K562 (cell line): ENCODE results near the gene SRCAP. TPM values are rescaled to one million over a fixed set of nuclear protein-coding genes. Genes with fewer than 3 reads are reported as not detected.

Experiments
- BDP1 ChIP-seq: IDR thresholded peaks from 3 replicates; pipeline ENCODE4 v1.6.1; 2011; ENCODE audit not compliant: insufficient read length, insufficient read depth
- BMI1 ChIP-seq: fragments of 150-350 bp; IDR thresholded peaks from 2 replicates; pipeline ENCODE4 v1.6.1; 2014; ENCODE audit warnings: low read length
- CBX5 ChIP-seq: IDR thresholded peaks from 2 replicates; pipeline ENCODE4 v1.6.1; 2014; ENCODE audit warnings: low read depth, borderline replicate concordance
- ELF1 ChIP-seq: fragments of 200-800 bp; sonication (Bioruptor generic); IDR thresholded peaks from 2 replicates; pipeline ENCODE4 v1.6.1; 2016; ENCODE audit warnings: missing genetic modification characterization, missing compliant biosample characterization
- FOXP1 ChIP-seq: sonication (generic); formaldehyde crosslinking; IDR thresholded peaks from 2 replicates; pipeline ENCODE4 v1.8.0; 2022; ENCODE audit warnings: mild to moderate bottlenecking, missing genetic modification reagents
- HMGXB4 ChIP-seq: sonication (generic); formaldehyde crosslinking; IDR thresholded peaks from 2 replicates; pipeline ENCODE4 v1.8.1; 2023; ENCODE audit warnings: mild to moderate bottlenecking, missing genetic modification reagents
- HSF4 ChIP-seq: fragments of 250-450 bp; sonication (Bioruptor Pico); IDR thresholded peaks from 2 replicates; pipeline ENCODE4 v2.1.2; 2022; ENCODE audit warnings: mild to moderate bottlenecking, moderate library complexity, borderline replicate concordance
- KDM4B ChIP-seq, 2 experiments: fragments of 450-650 bp in 1 of 2; sonication (generic) in 1 of 2; IDR thresholded peaks; 2 replicates each; pipeline ENCODE4 v1.6.1; 2016 to 2017; ENCODE audit warnings: borderline replicate concordance in 2 of 2, antibody characterized with exemption in 1 of 2, low read depth in 1 of 2, mild to moderate bottlenecking in 1 of 2
- KLF16 ChIP-seq: IDR thresholded peaks from 2 replicates; pipeline ENCODE4 v1.6.1; 2016; ENCODE audit warnings: antibody characterized with exemption
- MEF2A ChIP-seq: IDR thresholded peaks from 2 replicates; pipeline ENCODE4 v1.6.1; 2011; ENCODE audit warnings: low read depth, mild to moderate bottlenecking, low read length, moderate library complexity; ENCODE audit not compliant: control insufficient read depth
- NFYB ChIP-seq: IDR thresholded peaks from 2 replicates; pipeline ENCODE4 v1.6.1; 2011; ENCODE audit warnings: mild to moderate bottlenecking, moderate library complexity; ENCODE audit not compliant: insufficient read length; ENCODE audit errors: extremely low read depth
- PCBP2 ChIP-seq: fragments of 200-400 bp; formaldehyde crosslinking; IDR thresholded peaks from 2 replicates; pipeline ENCODE4 v1.6.1; 2018; ENCODE audit warnings: low read length, low read depth, mild to moderate bottlenecking, moderate library complexity; ENCODE audit not compliant: poor library complexity, severe bottlenecking
- PHTF2 ChIP-seq: fragments of 250-450 bp; sonication (Bioruptor Pico); IDR thresholded peaks from 2 replicates; pipeline ENCODE4 v1.5.0; 2021; ENCODE audit warnings: mild to moderate bottlenecking
- PML ChIP-seq: IDR thresholded peaks from 2 replicates; pipeline ENCODE4 v1.6.1; 2012; ENCODE audit warnings: low read length, inconsistent platforms
- POLR2G ChIP-seq: fragments of 200-400 bp; formaldehyde crosslinking; IDR thresholded peaks from 2 replicates; pipeline ENCODE4 v1.6.1; 2017; ENCODE audit warnings: low read depth, mild to moderate bottlenecking, antibody characterized with exemption, low read length, moderate library complexity
- ZFP30 ChIP-seq: fragments of 250-450 bp; sonication (Bioruptor Pico); IDR thresholded peaks from 2 replicates; pipeline ENCODE4 v1.8.0; 2022; ENCODE audit warnings: moderate library complexity, mild to moderate bottlenecking, inconsistent platforms, borderline replicate concordance
- ZNF589 ChIP-seq: fragments of 200-800 bp; sonication (Bioruptor generic); IDR thresholded peaks from 2 replicates; pipeline ENCODE4 v1.6.1; 2016; ENCODE audit warnings: low read depth, missing genetic modification characterization, missing compliant biosample characterization
- polyA plus RNA-seq, 8 experiments: library from polyadenylated mRNA; depleted of rRNA in 4 of 8; stranded (reverse) in 5 of 8; unstranded in 3 of 8; fragments of >200 nt; fragmentation: Nextera tagmentation in 2 of 8; fragmentation: Illumina TruSeq in 1 of 8; extraction: Ambion mirVana in 2 of 8; extraction: Trizol in 1 of 8; gene quantifications; 2 replicates each; pipeline versions ENCODE4 v1.2.1 to v1.2.3, GENCODE V29; 2011 to 2014; ENCODE audit warnings: inconsistent platforms in 1 of 8, missing spikeins in 1 of 8
- total RNA-seq, 7 experiments: library from RNA; depleted of rRNA in 6 of 7; stranded (reverse); fragments of >200 nt in 6 of 7; fragmentation: Illumina TruSeq in 2 of 7; extraction: Trizol in 2 of 7; gene quantifications; 2 replicates each; pipeline versions ENCODE4 v1.2.1 to v1.2.3, GENCODE V29; 2011 to 2021; ENCODE audit warnings: low replicate concordance in 1 of 7
- TF ChIP-seq, protein P1 (sequence below): fragments of 450-650 bp; IDR thresholded peaks from 2 replicates; pipeline ENCODE4 v1.6.1; 2016; ENCODE audit warnings: low read depth

The SRCAP gene
- total and polyA plus RNA-seq, 9 of the 15 experiments (the other 6 are each of a cell fraction or from before 2014, with no cell fraction given), result 0.21 to 62.6 (median 5.8) TPM

GRCh38 chr16:30658731-30659506 lies 40.1 kb upstream of the SRCAP start (continued):
- no peak for TF ChIP-seq PHTF2 (CRISPR knock-in tag)
- TF ChIP-seq KLF16, result no peak
- no peak for TF ChIP-seq CBX5
- peak; percentile 72; the same call in 1 of the 2 replicates for TF ChIP-seq POLR2G
- no peak for TF ChIP-seq HMGXB4
- no peak for TF ChIP-seq ELF1 (tag)
- no peak for TF ChIP-seq BDP1
- TF ChIP-seq ZNF589 (CRISPR knock-in tag), result no peak
- no peak for TF ChIP-seq KDM4B (IDR thresholded peaks at IDR 0.05; ENCODE audit: borderline replicate concordance in 2 of 2, low read depth in 1 of 2)
- TF ChIP-seq, protein P1, sequence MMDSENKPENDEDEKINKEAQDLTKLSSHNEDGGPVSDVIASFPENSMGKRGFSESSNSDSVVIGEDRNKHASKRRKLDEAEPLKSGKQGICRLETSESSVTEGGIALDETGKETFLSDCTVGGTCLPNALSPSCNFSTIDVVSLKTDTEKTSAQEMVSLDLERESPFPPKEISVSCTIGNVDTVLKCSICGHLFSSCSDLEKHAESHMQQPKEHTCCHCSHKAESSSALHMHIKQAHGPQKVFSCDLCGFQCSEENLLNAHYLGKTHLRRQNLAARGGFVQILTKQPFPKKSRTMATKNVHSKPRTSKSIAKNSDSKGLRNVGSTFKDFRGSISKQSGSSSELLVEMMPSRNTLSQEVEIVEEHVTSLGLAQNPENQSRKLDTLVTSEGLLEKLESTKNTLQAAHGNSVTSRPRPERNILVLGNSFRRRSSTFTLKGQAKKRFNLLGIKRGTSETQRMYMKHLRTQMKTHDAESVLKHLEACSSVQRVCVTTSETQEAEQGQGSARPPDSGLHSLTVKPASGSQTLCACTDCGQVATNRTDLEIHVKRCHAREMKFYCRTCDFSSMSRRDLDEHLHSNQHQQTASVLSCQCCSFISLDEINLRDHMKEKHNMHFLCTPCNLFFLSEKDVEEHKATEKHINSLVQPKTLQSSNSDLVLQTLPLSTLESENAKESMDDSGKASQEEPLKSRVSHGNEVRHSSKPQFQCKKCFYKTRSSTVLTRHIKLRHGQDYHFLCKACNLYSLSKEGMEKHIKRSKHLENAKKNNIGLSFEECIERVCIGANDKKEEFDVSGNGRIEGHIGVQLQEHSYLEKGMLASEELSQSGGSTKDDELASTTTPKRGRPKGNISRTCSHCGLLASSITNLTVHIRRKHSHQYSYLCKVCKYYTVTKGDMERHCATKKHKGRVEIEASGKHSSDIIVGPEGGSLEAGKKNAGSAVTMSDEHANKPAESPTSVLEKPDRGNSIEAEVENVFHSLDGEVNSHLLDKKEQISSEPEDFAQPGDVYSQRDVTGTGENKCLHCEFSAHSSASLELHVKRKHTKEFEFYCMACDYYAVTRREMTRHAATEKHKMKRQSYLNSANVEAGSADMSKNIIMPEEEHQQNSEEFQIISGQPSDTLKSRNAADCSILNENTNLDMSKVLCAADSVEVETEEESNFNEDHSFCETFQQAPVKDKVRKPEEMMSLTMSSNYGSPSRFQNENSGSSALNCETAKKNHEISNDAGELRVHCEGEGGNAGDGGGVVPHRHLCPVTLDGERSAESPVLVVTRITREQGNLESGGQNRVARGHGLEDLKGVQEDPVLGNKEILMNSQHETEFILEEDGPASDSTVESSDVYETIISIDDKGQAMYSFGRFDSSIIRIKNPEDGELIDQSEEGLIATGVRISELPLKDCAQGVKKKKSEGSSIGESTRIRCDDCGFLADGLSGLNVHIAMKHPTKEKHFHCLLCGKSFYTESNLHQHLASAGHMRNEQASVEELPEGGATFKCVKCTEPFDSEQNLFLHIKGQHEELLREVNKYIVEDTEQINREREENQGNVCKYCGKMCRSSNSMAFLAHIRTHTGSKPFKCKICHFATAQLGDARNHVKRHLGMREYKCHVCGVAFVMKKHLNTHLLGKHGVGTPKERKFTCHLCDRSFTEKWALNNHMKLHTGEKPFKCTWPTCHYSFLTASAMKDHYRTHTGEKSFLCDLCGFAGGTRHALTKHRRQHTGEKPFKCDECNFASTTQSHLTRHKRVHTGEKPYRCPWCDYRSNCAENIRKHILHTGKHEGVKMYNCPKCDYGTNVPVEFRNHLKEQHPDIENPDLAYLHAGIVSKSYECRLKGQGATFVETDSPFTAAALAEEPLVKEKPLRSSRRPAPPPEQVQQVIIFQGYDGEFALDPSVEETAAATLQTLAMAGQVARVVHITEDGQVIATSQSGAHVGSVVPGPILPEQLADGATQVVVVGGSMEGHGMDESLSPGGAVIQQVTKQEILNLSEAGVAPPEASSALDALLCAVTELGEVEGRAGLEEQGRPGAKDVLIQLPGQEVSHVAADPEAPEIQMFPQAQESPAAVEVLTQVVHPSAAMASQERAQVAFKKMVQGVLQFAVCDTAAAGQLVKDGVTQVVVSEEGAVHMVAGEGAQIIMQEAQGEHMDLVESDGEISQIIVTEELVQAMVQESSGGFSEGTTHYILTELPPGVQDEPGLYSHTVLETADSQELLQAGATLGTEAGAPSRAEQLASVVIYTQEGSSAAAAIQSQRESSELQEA, result no peak
- no peak for TF ChIP-seq BMI1
- TF ChIP-seq ZFP30, result no peak
- no peak for TF ChIP-seq MEF2A
- TF ChIP-seq PCBP2, result no peak
- no peak for TF ChIP-seq FOXP1
- no peak for TF ChIP-seq HSF4
- peak; percentile 29; the same call in 1 of the 2 replicates for TF ChIP-seq PML
- no peak for TF ChIP-seq NFYB
